Spleen (tissue), 3 donors: Measurements from ENCODE around the gene HOMER3.

ENCODE experiments used
- POLR2A ChIP-seq, 3 donors: fragments of 450-650 bp; IDR thresholded peaks; one replicate each; pipeline ENCODE4 v1.5.1; 2017; ENCODE audit warnings: antibody characterized with exemption in 3 of 3, mild to moderate bottlenecking in 1 of 3
- POLR2AphosphoS5 ChIP-seq, 3 donors: sonication (generic); formaldehyde crosslinking; IDR thresholded peaks; one replicate each; pipeline ENCODE4 v1.5.1; 2017; ENCODE audit warnings: antibody characterized with exemption in 3 of 3

DNA sequence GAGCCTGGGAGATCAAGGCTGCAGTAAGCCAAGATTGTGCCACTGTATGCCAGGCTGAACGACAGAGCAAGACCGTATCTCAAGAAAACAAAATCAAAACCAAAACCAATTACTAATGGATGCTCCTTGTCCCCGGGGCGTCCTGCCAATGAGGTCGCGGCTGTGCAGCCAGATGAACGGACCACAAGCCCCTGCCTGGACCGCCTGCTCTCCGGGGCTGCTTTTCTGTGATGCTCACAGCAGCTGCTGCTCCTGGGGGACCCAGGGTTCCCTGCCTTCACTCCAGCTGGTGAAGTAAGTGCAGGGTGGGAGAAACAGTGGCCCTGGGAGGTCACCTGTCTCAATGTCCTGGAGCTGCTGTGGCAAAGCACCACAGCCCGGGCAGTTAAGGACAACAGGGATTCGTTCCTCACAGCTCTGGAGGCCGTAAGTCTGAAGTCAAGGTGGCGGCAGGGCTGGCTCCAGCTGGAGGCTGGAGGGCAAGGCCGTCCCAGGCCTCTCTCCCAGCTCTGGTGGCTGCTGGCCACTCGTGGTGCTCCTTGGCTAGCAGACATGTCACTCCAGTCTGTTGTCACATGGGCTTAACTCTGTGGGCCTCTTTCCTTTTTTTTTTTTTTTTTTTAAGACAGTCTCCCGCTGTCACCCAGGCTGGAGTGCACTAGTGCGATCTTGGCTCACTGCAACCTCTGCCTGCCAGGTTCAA, 31.9 kb downstream of the HOMER3 start:
- TF ChIP-seq POLR2A (IDR thresholded peaks at IDR 0.05) (no peak), POLR2AphosphoS5 (IDR thresholded peaks at IDR 0.05) (peak; percentile 8 to 50 (median 14))
